Measurements from ENCODE around the gene PDIA6. TPM values are rescaled to one million over a fixed set of nuclear protein-coding genes. Genes with fewer than 3 reads are reported as not detected.

Gene PDIA6
- total and polyA plus RNA-seq, 10 of the 15 experiments (the other 5 are each of a cell fraction or from before 2014, with no cell fraction given), result 148 to 526 (median 209) TPM

- TF ChIP-seq, protein P1, sequence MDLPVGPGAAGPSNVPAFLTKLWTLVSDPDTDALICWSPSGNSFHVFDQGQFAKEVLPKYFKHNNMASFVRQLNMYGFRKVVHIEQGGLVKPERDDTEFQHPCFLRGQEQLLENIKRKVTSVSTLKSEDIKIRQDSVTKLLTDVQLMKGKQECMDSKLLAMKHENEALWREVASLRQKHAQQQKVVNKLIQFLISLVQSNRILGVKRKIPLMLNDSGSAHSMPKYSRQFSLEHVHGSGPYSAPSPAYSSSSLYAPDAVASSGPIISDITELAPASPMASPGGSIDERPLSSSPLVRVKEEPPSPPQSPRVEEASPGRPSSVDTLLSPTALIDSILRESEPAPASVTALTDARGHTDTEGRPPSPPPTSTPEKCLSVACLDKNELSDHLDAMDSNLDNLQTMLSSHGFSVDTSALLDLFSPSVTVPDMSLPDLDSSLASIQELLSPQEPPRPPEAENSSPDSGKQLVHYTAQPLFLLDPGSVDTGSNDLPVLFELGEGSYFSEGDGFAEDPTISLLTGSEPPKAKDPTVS (IDR thresholded peaks at IDR 0.05; ENCODE audit: low read depth, low read length), result no peak
- TF ChIP-seq CHD1 (IDR thresholded peaks at IDR 0.05; ENCODE audit: low read depth, low read length), result no peak
- no peak for TF ChIP-seq SKIL (IDR thresholded peaks at IDR 0.05; ENCODE audit: low read depth, poor library complexity, severe bottlenecking)
- no peak for TF ChIP-seq NKRF (conservative IDR thresholded peaks at IDR 0.05)
- no peak for TF ChIP-seq SREBF1 (IDR thresholded peaks at IDR 0.05; ENCODE audit: low read length)
- no peak for TF ChIP-seq MXI1 (IDR thresholded peaks at IDR 0.05; ENCODE audit: low read depth, low read length)
- TF ChIP-seq CHD2 (IDR thresholded peaks at IDR 0.05; ENCODE audit: borderline replicate concordance, low read depth, low read length), result no peak
Observed at GRCh38 chr2:10798783-10799182, 13.8 kb downstream of the PDIA6 start (continued).

All from GM12878 (cell line).